Effector memory CD8-positive, alpha-beta T cell (primary cell): ENCODE results near the gene SLC25A38.
"Not testable (repeated sequence)": the region's sequence is repeated elsewhere in the genome, so short reads cannot be mapped to it uniquely, and the experiment has no call there.

ENCODE experiments used
- ATAC-seq: fragments of 150-1000 bp; cut with Tn5 transposase; replicated peaks from 2 replicates; pipeline ENCODE4 v1.10.0; 2021; ENCODE audit warnings: mild to moderate bottlenecking, moderate library complexity
- DNase-seq, 3 experiments: peaks; one replicate each; pipeline ENCODE4 v3.0.0; 2021
- H3K27ac Mint-ChIP-seq, 2 donors: one replicate each; pipeline ENCODE4 v1.8.0; 2022; ENCODE audit warnings: mild to moderate bottlenecking in 2 of 2, mixed read lengths in 2 of 2, moderate library complexity in 2 of 2
- H3K27me3 Mint-ChIP-seq, 2 donors: one replicate each; pipeline ENCODE4 v1.8.0; 2022; ENCODE audit warnings: mixed read lengths in 2 of 2
- H3K36me3 Mint-ChIP-seq: one replicate; pipeline ENCODE4 v1.8.0; 2022; ENCODE audit warnings: mild to moderate bottlenecking, moderate library complexity, mixed read lengths; ENCODE audit not compliant: insufficient read depth
- H3K4me1 Mint-ChIP-seq, 2 donors: one replicate each; pipeline ENCODE4 v1.8.0; 2022; ENCODE audit warnings: low read depth in 2 of 2, mixed read lengths in 2 of 2
- H3K4me3 Mint-ChIP-seq, 2 donors: one replicate each; pipeline ENCODE4 v1.8.0; 2022; ENCODE audit warnings: mild to moderate bottlenecking in 2 of 2, mixed read lengths in 2 of 2, moderate library complexity in 2 of 2
- H3K9me3 Mint-ChIP-seq, 2 donors: one replicate each; pipeline ENCODE4 v1.8.0; 2022; ENCODE audit warnings: mixed read lengths in 2 of 2

Gene SLC25A38

DNA sequence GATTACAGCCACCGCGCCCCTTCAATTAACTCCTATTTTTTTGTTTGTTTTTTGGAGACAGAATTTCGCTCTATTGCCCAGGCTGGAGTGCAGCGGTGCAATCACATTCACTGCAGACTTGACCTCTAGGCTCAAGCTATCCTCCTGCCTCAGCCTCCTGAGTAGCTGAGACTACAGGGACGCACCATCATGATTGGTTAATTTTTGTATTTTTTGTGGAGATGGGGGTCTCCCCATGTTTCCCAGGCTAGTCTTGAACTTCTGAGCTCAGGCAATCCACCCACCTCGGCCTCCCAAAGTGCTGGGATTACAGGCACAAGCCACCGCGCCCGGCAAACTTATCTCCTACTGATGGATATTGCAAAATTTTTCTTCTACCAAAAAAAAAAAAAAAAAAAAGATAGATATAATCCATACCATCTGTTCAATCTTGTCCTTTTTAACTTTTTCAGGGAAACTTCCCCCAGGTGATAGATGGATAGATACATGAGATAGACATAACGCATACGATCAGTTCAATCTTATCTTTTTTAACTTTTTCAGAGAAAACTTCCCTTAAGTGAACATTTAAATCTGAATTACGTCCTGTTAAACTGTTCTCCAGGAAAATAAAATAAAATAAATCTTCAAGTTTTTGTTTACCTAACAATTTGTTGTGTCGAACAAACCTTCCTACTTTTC is 22.7 kb downstream of the SLC25A38 start:
- Mint-ChIP-seq H3K27ac (peak overlapping the region; percentile 93 to 97), H3K4me3 (peak overlapping the region; percentile 81 to 89), H3K36me3 (peaks cover 62% of the 10 kb centered on the region), H3K4me1 (peaks cover 23 to 34% of the 10 kb centered on the region in 2 donors), H3K9me3 (no peaks in the 10 kb centered on the region), H3K27me3 (no peaks in the 10 kb centered on the region)
- DNase-seq, result no peak
- ATAC-seq, result no peak

DNA sequence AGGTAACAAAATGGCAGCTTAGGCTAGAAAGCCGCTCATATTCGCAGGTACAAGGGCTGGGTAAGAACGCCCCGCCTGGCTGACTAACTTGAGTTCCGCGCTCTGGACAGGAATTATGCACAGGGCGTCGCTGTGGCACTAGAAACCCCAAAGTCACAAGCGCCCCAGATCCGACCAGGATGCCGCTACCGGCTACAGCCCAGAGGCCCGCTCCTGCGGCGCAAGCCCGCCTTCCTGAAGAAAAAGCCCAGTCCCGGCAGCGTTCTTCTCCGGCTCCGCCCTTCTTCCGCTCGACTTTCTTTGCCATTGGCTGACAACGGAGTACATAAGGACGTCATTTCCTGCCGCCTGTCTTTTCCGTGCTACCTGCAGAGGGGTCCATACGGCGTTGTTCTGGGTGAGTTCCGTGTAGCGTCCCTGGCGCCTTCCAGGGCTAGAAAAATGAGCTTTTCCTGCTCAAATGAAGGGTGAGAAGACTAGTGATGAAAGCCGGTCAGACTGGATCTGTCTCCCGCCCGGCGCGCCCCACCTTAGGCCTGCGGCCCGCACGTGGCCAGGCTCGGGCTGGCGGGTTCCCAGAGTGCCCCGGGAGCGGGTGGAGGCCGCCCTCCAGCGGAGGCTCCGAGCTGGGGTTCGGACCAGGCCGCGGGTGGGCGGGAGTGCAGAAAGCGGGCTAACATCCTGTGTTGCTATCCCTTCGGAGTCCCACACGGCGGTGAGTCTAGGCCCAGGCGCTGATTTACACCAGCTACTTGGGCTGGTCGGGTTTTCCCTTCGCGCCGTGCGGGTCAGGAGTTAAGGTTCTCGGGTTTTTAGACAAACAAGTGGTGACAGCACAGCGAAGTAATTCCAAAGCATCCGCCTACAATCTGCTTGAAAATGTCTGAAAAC is 23.4 kb downstream of the SLC25A38 start, which contains the start of gene RPSA:
TSS of gene RPSA (plus strand) at position 353 of the 891 bp plus-strand sequence. CDS start 934 bp downstream, outside the sequence.
- Mint-ChIP-seq H3K27me3 (no peaks in the 10 kb centered on the region), H3K36me3 (peaks cover 63% of the 10 kb centered on the region), H3K4me1 (peaks cover 26 to 40% of the 10 kb centered on the region in 2 donors), H3K4me3 (peak within 1 kb of the TSS; percentile 81 to 89), H3K9me3 (no peaks in the 10 kb centered on the region), H3K27ac (peak within 1 kb of the TSS; percentile 93 to 97)
- DNase-seq (peak; percentile 94), ATAC-seq (peak; percentile 88)

DNA sequence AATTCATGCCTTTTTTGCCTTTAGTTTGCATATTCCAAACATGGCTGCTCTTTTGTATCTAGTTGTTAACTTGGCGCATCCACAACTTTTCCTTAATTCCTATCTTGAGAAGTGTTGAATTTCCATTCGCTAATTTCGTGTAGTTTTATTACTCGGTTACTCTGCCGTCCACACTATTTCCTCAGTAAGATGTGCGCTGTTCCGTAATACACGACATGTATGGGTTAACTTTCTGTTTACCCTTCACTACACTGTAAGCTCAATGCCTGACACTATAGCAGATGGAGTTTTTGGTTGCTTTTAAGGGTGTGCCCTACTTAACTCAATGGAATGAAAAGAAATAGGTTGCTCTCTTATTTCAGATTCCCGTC is 24.1 kb downstream of the SLC25A38 start:
- no peaks in the 10 kb centered on the region for H3K27me3 Mint-ChIP-seq
- peak overlapping the region; percentile 93 to 97 for H3K27ac Mint-ChIP-seq
- DNase-seq (no peak), ATAC-seq (no peak)
- H3K4me3 Mint-ChIP-seq, result peak overlapping the region; percentile 81 to 89
- H3K4me1 Mint-ChIP-seq, result peaks cover 27 to 40% of the 10 kb centered on the region in 2 donors
- H3K36me3 Mint-ChIP-seq, result peaks cover 69% of the 10 kb centered on the region
- no peaks in the 10 kb centered on the region for H3K9me3 Mint-ChIP-seq

- no peaks in the 10 kb centered on the region for H3K9me3 Mint-ChIP-seq
- H3K36me3 Mint-ChIP-seq, result peaks cover 73% of the 10 kb centered on the region
- no peaks in the 10 kb centered on the region for H3K27me3 Mint-ChIP-seq
- peak overlapping the region; percentile 93 to 97 for H3K27ac Mint-ChIP-seq
- ATAC-seq (no peak), DNase-seq (no peak)
- H3K4me1 Mint-ChIP-seq, result peaks cover 27 to 45% of the 10 kb centered on the region in 2 donors
- peak overlapping the region; percentile 81 to 89 for H3K4me3 Mint-ChIP-seq
Measured at GRCh38 chr3:39407773-39408492, 24.8 kb downstream of the SLC25A38 start.

GRCh38 chr3:39408493-39409372 is 25.6 kb downstream of the SLC25A38 start:
- ATAC-seq (no peak), DNase-seq (peak in 1 of 3 experiments; percentile 35)
- H3K36me3 Mint-ChIP-seq, result peaks cover 76% of the 10 kb centered on the region
- H3K4me1 Mint-ChIP-seq, result peaks cover 27 to 46% of the 10 kb centered on the region in 2 donors
- H3K4me3 Mint-ChIP-seq, result peak overlapping the region in 1 of 2 donors; percentile 89
- H3K27ac Mint-ChIP-seq, result peak overlapping the region; percentile 83 to 97
- H3K9me3 Mint-ChIP-seq, result no peaks in the 10 kb centered on the region
- no peaks in the 10 kb centered on the region for H3K27me3 Mint-ChIP-seq

DNA sequence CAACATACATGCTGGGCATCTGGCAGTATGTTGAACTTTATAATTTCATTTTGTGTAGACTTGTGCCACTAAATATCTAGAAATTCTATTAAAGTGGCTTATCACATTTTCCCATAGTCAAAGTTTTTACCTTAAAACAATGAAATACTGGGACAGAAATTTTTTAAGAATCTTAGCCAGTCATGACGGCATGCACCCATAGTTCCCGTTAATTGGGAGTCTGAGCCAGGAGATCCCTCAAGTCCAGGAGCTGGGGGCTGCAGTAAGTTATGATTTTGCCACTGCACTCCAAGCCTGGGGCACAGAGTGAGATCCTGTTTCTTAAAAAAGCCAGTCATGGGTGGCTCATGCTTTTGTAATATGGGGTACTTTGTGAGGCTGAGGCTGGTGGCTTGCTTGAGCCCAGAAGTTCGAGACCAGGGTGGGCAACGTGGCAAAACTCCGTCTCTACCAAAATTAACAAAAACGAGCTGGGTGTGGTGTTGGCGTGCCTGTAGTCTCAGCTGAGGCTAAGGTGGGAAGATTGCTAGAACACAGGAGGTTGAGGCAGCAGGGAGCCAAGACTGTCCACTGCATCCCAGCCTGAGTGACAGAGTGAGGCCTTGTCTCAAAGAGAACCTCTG is 26.5 kb downstream of the SLC25A38 start:
- Mint-ChIP-seq H3K4me1 (peaks cover 27 to 46% of the 10 kb centered on the region in 2 donors), H3K27me3 (no peaks in the 10 kb centered on the region), H3K27ac (peak overlapping the region; percentile 83 to 97), H3K4me3 (peak overlapping the region; percentile 27 to 89), H3K36me3 (peaks cover 85% of the 10 kb centered on the region), H3K9me3 (no peaks in the 10 kb centered on the region)
- DNase-seq (no peak), ATAC-seq (no peak)

DNA sequence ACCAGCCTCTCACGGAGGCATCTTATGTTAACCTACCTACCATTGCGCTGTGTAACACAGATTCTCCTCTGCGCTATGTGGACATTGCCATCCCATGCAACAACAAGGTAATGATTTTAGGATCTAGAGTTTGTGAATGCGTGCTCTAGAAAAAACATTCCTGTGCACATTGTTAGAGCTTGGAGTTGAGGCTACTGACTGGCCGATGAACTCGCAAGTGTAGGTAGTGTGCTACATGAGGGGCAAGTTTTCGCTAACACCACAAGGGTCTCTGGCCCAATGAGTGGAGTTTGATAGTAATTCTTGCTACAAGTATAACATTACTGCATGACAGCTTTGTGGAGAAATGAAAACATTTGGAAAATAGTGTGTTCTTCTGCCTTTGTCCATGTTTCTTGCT is 27.7 kb downstream of the SLC25A38 start:
- Mint-ChIP-seq H3K9me3 (no peaks in the 10 kb centered on the region), H3K4me1 (peaks cover 27 to 49% of the 10 kb centered on the region in 2 donors), H3K36me3 (peaks cover 91% of the 10 kb centered on the region), H3K4me3 (no peak overlapping the region), H3K27ac (peak overlapping the region in 1 of 2 donors; percentile 77), H3K27me3 (no peaks in the 10 kb centered on the region)
- no peak for DNase-seq
- ATAC-seq, result no peak

DNA sequence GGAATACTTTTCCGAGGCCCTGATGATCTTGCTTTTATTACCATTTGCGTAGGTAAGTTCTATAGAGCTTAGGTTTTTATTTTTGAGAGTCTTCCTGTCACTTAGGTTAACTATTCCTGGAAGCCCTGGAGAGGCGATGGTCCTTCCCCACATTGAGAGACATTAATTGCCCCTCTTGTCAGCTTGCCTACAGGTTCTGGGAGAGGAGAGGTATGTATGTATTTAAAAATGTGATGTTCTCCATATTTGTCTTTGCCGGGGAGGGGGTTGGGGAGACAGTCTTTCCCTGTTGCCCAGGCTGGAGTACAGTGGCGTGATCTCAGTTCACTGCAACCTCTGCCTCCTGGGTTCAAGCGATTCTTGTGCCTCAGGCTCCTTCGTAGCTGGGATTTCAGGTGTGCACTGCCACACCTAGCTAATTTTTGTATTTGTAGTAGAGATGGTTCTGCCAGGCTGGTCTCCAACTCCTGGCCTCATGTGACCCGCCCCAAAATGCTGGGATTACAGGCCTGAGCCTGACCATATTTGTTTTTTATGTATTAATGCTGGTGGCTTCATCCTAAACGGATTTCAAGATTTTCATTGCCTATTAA is 29.6 kb downstream of the SLC25A38 start:
- Mint-ChIP-seq H3K36me3 (peaks cover 75% of the 10 kb centered on the region), H3K9me3 (no peaks in the 10 kb centered on the region), H3K27me3 (no peaks in the 10 kb centered on the region), H3K4me3 (peak overlapping the region in 1 of 2 donors; percentile 8), H3K27ac (peak overlapping the region; percentile 51 to 68), H3K4me1 (peaks cover 15 to 40% of the 10 kb centered on the region in 2 donors)
- DNase-seq, result no peak
- ATAC-seq, result no peak

DNA sequence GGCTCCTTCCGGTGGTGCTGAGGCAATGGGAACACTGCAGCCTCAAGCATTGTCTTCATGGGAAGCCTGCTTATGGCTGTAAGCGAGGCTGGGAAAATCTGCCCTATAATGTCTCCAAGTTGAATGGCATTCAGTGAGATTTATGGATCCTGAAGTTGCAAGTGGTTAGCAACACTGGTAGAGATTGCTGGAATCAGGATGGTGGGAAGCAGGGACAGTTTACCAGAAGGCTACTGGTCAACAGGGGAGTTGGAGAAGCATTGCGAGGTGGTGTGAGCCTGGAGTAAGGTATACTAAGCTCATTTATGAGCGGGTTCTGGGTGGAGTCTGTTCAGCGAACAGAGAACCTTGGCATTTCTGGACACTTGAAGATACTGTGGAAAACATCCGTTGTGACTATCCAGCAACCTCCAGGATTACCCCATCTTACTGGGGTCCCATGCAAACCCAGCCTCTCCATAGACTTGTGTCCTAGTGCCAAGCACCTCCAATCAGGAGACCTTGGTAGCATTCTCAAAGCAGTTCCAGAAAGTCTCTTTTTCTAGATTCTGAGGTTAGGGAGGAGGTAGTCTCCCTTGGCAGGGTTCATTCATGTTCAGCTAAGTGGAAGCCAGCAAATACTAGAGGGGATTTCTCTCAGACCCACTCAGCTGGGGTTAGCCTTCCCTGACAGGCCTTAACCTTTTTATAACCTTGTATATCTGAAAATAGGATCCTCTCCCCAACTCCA is 30.7 kb downstream of the SLC25A38 start:
- H3K4me3 Mint-ChIP-seq, result no peak overlapping the region
- peaks cover 11 to 34% of the 10 kb centered on the region in 2 donors for H3K4me1 Mint-ChIP-seq
- H3K27ac Mint-ChIP-seq, result peak overlapping the region; percentile 77 to 86
- ATAC-seq (no peak), DNase-seq (no peak)
- H3K36me3 Mint-ChIP-seq, result peaks cover 64% of the 10 kb centered on the region
- H3K9me3 Mint-ChIP-seq, result no peaks in the 10 kb centered on the region
- H3K27me3 Mint-ChIP-seq, result no peaks in the 10 kb centered on the region

- DNase-seq (no peak), ATAC-seq (peak; percentile 18)
- Mint-ChIP-seq H3K36me3 (peaks cover 58% of the 10 kb centered on the region), H3K27ac (peak overlapping the region; percentile 77 to 86), H3K27me3 (no peaks in the 10 kb centered on the region), H3K4me3 (no peak overlapping the region), H3K9me3 (no peaks in the 10 kb centered on the region), H3K4me1 (peaks cover 10 to 30% of the 10 kb centered on the region in 2 donors)
Measured at GRCh38 chr3:39414421-39414907, 31.3 kb downstream of the SLC25A38 start.

- Mint-ChIP-seq H3K27ac (peak overlapping the region; percentile 77 to 86), H3K4me1 (peaks cover 5 to 24% of the 10 kb centered on the region in 2 donors), H3K36me3 (peaks cover 49% of the 10 kb centered on the region)
- not testable (repeated sequence) for ATAC-seq, H3K27me3 Mint-ChIP-seq, H3K9me3 Mint-ChIP-seq, H3K4me3 Mint-ChIP-seq, DNase-seq
Measured at GRCh38 chr3:39415302-39415701, 32.1 kb downstream of the SLC25A38 start.
